Neural cell (in vitro differentiated cells): ENCODE results near the gene TGFBI. TPM values are rescaled to one million over a fixed set of nuclear protein-coding genes. Genes with fewer than 3 reads are reported as not detected.

Experiments used
- H2AFZ ChIP-seq: fragments of 200-600, 300-800 bp; sonication (generic), shearing (Covaris generic); 2 replicates; pipeline ENCODE4 v1.6.0; 2014; ENCODE audit warnings: low read depth, mild to moderate bottlenecking, antibody characterized with exemption, low read length, moderate library complexity
- H3F3A ChIP-seq: fragments of 200-600 bp; shearing (Covaris generic); 2 replicates; pipeline ENCODE4 v1.6.1; 2016; ENCODE audit warnings: mild to moderate bottlenecking, moderate library complexity, mixed read lengths, antibody characterized with exemption, low read length; ENCODE audit not compliant: insufficient read depth, poor library complexity, severe bottlenecking
- H3K27ac ChIP-seq: fragments of 200-600, 300-800 bp; sonication (generic), shearing (Covaris generic); 2 replicates; pipeline ENCODE4 v1.5.1; 2014; ENCODE audit warnings: mild to moderate bottlenecking, low read length, moderate library complexity
- H3K27me3 ChIP-seq: fragments of 300-800, 200-600 bp; sonication (generic), shearing (Covaris generic); 2 replicates; pipeline ENCODE4 v1.6.0; 2014; ENCODE audit warnings: mild to moderate bottlenecking, low read depth, low read length, moderate library complexity; ENCODE audit not compliant: insufficient read depth
- H3K36me3 ChIP-seq: fragments of 300-800, 200-600 bp; sonication (generic), shearing (Covaris generic); 2 replicates; pipeline ENCODE4 v1.5.1; 2014; ENCODE audit warnings: mild to moderate bottlenecking, antibody characterized with exemption, low read length, moderate library complexity; ENCODE audit not compliant: insufficient read depth
- H3K4me2 ChIP-seq: fragments of 300-800, 200-600 bp; sonication (generic), shearing (Covaris generic); 2 replicates; pipeline ENCODE4 v1.6.0; 2014; ENCODE audit warnings: mild to moderate bottlenecking, low read length
- H3K4me3 ChIP-seq: fragments of 300-800, 200-600 bp; sonication (generic), shearing (Covaris generic); 2 replicates; pipeline ENCODE4 v1.5.1; 2014; ENCODE audit warnings: mild to moderate bottlenecking, low read length, moderate library complexity
- H3K79me2 ChIP-seq: fragments of 200-600 bp; shearing (Covaris generic); replicated peaks from 2 replicates; pipeline ENCODE4 v1.6.0; 2014; ENCODE audit warnings: mild to moderate bottlenecking, low read length, moderate library complexity; ENCODE audit not compliant: insufficient read depth
- H3K9ac ChIP-seq: fragments of 300-800, 200-600 bp; sonication (generic), shearing (Covaris generic); 2 replicates; pipeline ENCODE4 v1.6.1; 2016; ENCODE audit warnings: mild to moderate bottlenecking, low read length, mixed read lengths
- H3K9me2 ChIP-seq: fragments of 200-600 bp; shearing (Covaris generic); 2 replicates; pipeline ENCODE4 v1.6.1; 2016; ENCODE audit warnings: mild to moderate bottlenecking, low read length, mixed read lengths; ENCODE audit not compliant: insufficient read depth
- H3K9me3 ChIP-seq: fragments of 200-600, 300-800 bp; sonication (generic), shearing (Covaris generic); 2 replicates; pipeline ENCODE4 v1.6.1; 2016; ENCODE audit warnings: mild to moderate bottlenecking, mixed run types, low read length, moderate library complexity, mixed read lengths
- H4K20me1 ChIP-seq: fragments of 200-600 bp; shearing (Covaris generic); 2 replicates; pipeline ENCODE4 v1.6.1; 2016; ENCODE audit warnings: mild to moderate bottlenecking, mixed run types; ENCODE audit not compliant: insufficient read depth
- EP300 ChIP-seq: fragments of 450-650 bp; conservative IDR thresholded peaks from 2 replicates; pipeline ENCODE4 v1.6.1; 2014; ENCODE audit warnings: antibody characterized with exemption, mild to moderate bottlenecking, moderate library complexity; ENCODE audit not compliant: poor library complexity, severe bottlenecking
- EZH2 ChIP-seq: fragments of 200-600, 300-800 bp; shearing (Covaris generic), sonication (generic); IDR thresholded peaks from 2 replicates; pipeline ENCODE4 v1.6.1; 2014; ENCODE audit warnings: antibody characterized with exemption, low read length, borderline replicate concordance, mild to moderate bottlenecking; ENCODE audit not compliant: insufficient read depth, poor library complexity, severe bottlenecking
- MXI1 ChIP-seq: fragments of 450-650 bp; conservative IDR thresholded peaks from 2 replicates; pipeline ENCODE4 v1.6.1; 2014; ENCODE audit warnings: antibody characterized with exemption, mild to moderate bottlenecking; ENCODE audit not compliant: poor library complexity, severe bottlenecking
- POLR2AphosphoS5 ChIP-seq: IDR thresholded peaks from 2 replicates; pipeline ENCODE4 v1.6.1; 2012
- RAD21 ChIP-seq: fragments of 450-650 bp; conservative IDR thresholded peaks from 2 replicates; pipeline ENCODE4 v1.6.1; 2014; ENCODE audit warnings: antibody characterized with exemption, mild to moderate bottlenecking, moderate library complexity
- REST ChIP-seq: IDR thresholded peaks from 2 replicates; pipeline ENCODE4 v1.6.1; 2012; ENCODE audit warnings: borderline replicate concordance
- SMC3 ChIP-seq: fragments of 450-650 bp; conservative IDR thresholded peaks from 2 replicates; pipeline ENCODE4 v1.6.1; 2014; ENCODE audit warnings: antibody characterized with exemption, mild to moderate bottlenecking, moderate library complexity; ENCODE audit not compliant: poor library complexity
- TAF1 ChIP-seq: IDR thresholded peaks from 2 replicates; pipeline ENCODE4 v1.6.1; 2012; ENCODE audit warnings: low read depth
- polyA plus RNA-seq: library from polyadenylated mRNA; depleted of rRNA; stranded (reverse); fragments of >200 nt; gene quantifications from 2 replicates; pipeline ENCODE4 v1.2.3, GENCODE V29; 2014
- TF ChIP-seq, protein P1 (sequence below): fragments of 450-650 bp; IDR thresholded peaks from 2 replicates; pipeline ENCODE4 v1.5.1; 2014; ENCODE audit warnings: antibody characterized with exemption, mild to moderate bottlenecking, moderate library complexity; ENCODE audit not compliant: poor library complexity, severe bottlenecking

The TGFBI gene
- polyA plus RNA-seq, 1 donor from 2014 or later = 0.71 TPM

DNA sequence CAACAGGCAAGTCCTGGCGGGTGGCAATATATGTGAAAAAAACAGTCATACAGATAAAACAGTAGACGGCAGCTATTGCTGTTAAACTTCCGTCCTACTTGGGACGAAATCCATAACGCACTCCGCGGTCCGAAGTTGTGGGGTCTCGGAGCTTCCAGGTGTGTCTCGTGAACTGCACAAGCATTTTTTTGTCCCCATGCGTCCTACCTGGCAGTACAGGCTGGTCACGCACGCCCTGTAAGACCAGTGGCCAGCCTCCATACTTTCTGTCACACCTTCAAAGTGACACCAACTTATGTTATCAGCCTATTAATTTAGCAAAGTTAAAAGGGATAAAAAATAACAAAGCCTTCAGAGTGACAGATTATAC is 51.3 kb downstream of the TGFBI start:
- H4K20me1 ChIP-seq = no peaks in the 10 kb centered on the region
- H3K27me3 ChIP-seq = peaks cover 24% of the 10 kb centered on the region
- no peak overlapping the region for H3K27ac ChIP-seq
- H3K9ac ChIP-seq = no peak overlapping the region
- no peak overlapping the region for H3K4me2 ChIP-seq
- no peaks in the 10 kb centered on the region for H3F3A ChIP-seq
- no peaks in the 10 kb centered on the region for H3K9me2 ChIP-seq
- no peaks in the 10 kb centered on the region for H3K9me3 ChIP-seq
- no peaks in the 10 kb centered on the region for H3K36me3 ChIP-seq
- no peak overlapping the region for H2AFZ ChIP-seq
- H3K79me2 ChIP-seq = no peaks in the 10 kb centered on the region
- no peak overlapping the region for H3K4me3 ChIP-seq
- TF ChIP-seq POLR2AphosphoS5 (no peak), REST (no peak), RAD21 (no peak), EZH2 (no peak), EP300 (no peak), MXI1 (no peak), TAF1 (no peak), SMC3 (no peak)
- TF ChIP-seq, protein P1, sequence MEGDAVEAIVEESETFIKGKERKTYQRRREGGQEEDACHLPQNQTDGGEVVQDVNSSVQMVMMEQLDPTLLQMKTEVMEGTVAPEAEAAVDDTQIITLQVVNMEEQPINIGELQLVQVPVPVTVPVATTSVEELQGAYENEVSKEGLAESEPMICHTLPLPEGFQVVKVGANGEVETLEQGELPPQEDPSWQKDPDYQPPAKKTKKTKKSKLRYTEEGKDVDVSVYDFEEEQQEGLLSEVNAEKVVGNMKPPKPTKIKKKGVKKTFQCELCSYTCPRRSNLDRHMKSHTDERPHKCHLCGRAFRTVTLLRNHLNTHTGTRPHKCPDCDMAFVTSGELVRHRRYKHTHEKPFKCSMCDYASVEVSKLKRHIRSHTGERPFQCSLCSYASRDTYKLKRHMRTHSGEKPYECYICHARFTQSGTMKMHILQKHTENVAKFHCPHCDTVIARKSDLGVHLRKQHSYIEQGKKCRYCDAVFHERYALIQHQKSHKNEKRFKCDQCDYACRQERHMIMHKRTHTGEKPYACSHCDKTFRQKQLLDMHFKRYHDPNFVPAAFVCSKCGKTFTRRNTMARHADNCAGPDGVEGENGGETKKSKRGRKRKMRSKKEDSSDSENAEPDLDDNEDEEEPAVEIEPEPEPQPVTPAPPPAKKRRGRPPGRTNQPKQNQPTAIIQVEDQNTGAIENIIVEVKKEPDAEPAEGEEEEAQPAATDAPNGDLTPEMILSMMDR = no peak

- Histone ChIP-seq H3K4me2 (no peak overlapping the region), H3K9me3 (no peaks in the 10 kb centered on the region), H2AFZ (no peak overlapping the region), H3K27me3 (peaks cover 24% of the 10 kb centered on the region), H3K27ac (no peak overlapping the region), H3K9me2 (no peaks in the 10 kb centered on the region), H3K4me3 (no peak overlapping the region), H3K79me2 (no peaks in the 10 kb centered on the region), H4K20me1 (no peaks in the 10 kb centered on the region), H3K36me3 (no peaks in the 10 kb centered on the region), H3K9ac (no peak overlapping the region), H3F3A (no peaks in the 10 kb centered on the region)
- TF ChIP-seq RAD21 = no peak
These were observed 51.9 kb downstream of the TGFBI start for GRCh38 chr5:136080483-136081216.
